Mammary epithelial cell (primary cell): ENCODE results near the gene ENTHD1.

ENCODE experiments used
- CTCF ChIP-seq, 2 donors: IDR thresholded peaks in 1 of 2; conservative IDR thresholded peaks in 1 of 2; 2 replicates each; pipeline ENCODE4 v1.5.1; 2011 to 2012; ENCODE audit warnings: inconsistent platforms in 2 of 2, low read length in 2 of 2, mild to moderate bottlenecking in 2 of 2, control low read depth in 1 of 2, low read depth in 1 of 2; ENCODE audit not compliant: insufficient read depth in 1 of 2; ENCODE audit errors: extremely low read depth in 1 of 2
- EZH2 ChIP-seq: IDR thresholded peaks from 2 replicates; pipeline ENCODE4 v1.6.1; 2012; ENCODE audit warnings: low read length, inconsistent platforms, borderline replicate concordance

GRCh38 chr22:39797528-39798147, 95.9 kb downstream of the ENTHD1 start:
- TF ChIP-seq CTCF (conservative IDR thresholded peaks at IDR 0.05 in 1 of 2, IDR thresholded peaks at IDR 0.05 in 1 of 2; ENCODE audit: extremely low read depth in 1 of 2, insufficient read depth in 1 of 2, low read depth in 1 of 2, low read length in 2 of 2) (no peak), EZH2 (no peak)
